ENCODE data around the gene ANKFY1. TPM values are rescaled to one million over a fixed set of nuclear protein-coding genes. Genes with fewer than 3 reads are reported as not detected.

Gene ANKFY1
- total RNA-seq, 1 donor, result 44.9 TPM

DNA sequence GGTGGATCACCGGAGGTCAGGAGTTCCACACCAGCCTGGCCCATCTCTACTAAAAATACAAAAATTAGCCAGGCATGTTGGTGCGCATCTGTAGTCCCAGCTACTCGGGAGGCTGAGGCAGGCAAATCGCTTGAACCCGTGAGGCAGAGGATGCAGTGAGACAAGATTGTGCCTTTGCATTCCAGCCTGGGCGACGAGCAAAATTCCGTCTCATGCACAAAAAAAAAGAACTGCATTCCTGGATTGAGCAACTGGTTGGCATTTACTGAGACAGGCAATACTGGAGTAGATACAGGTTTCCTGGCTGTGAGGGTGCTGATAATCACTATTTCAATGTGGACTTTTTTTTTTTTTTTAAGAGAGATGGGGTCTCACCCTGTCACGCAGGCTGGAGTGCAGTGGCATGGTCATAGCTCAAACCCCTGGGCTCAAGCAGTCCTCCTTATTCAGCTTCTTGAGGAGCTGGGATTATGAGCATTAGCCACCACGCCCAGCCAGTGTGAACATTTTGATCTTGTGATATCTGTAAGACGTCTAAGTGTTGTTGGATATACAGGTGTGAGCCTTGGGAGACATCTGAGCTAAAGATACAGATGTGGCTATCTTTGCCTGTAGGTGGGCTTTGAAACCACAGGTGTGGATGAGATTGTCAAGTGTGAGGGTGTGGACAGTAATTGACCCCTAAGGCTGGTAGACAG lies 115.0 kb downstream of the ANKFY1 start:
- no peaks in the 10 kb centered on the region for H3K9me3 ChIP-seq (ENCODE audit: low read depth, low read length)

DNA sequence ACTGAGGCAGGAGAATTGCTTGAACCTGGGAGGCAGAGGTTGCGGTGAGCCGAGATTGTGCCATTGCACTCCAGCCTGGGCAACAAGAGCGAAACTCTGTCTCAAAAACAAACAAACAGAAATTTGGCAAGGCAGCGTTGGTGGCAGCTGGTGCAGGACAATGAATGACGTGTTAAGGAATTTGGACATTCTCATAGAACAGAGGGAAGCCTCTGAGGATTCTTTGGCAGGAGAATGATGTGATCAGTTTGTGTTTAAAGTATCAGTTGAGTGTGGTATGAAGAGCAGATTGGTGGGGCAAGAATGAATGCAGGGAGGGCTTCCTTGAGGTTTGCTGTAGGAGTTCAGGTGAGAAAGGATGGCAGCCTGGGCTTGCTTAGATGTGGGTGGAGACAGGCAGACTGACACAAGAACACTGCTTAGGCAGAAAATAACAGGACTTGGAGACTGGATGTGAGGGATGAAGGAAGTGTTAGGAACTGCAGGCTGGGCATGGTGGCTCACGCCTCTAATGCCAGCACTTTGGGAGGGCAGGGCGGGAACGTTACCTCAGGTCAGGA lies 115.9 kb downstream of the ANKFY1 start:
- TF ChIP-seq, protein P1, sequence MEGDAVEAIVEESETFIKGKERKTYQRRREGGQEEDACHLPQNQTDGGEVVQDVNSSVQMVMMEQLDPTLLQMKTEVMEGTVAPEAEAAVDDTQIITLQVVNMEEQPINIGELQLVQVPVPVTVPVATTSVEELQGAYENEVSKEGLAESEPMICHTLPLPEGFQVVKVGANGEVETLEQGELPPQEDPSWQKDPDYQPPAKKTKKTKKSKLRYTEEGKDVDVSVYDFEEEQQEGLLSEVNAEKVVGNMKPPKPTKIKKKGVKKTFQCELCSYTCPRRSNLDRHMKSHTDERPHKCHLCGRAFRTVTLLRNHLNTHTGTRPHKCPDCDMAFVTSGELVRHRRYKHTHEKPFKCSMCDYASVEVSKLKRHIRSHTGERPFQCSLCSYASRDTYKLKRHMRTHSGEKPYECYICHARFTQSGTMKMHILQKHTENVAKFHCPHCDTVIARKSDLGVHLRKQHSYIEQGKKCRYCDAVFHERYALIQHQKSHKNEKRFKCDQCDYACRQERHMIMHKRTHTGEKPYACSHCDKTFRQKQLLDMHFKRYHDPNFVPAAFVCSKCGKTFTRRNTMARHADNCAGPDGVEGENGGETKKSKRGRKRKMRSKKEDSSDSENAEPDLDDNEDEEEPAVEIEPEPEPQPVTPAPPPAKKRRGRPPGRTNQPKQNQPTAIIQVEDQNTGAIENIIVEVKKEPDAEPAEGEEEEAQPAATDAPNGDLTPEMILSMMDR (IDR thresholded peaks at IDR 0.05; ENCODE audit: extremely low read depth, low read depth, low read length), result no peak
- DNase-seq (ENCODE audit: insufficient read length, low spot score, missing footprints), result no peak
- H3K27ac ChIP-seq (ENCODE audit: low read depth, low read length), result no peak overlapping the region
- no peak overlapping the region for H2AFZ ChIP-seq (ENCODE audit: low read length)
- no peaks in the 10 kb centered on the region for H3K9me3 ChIP-seq (ENCODE audit: low read depth, low read length)
- no peak overlapping the region for H3K4me2 ChIP-seq (ENCODE audit: insufficient read depth, low read length)
- H3K4me3 ChIP-seq (ENCODE audit: insufficient read depth, low read length), result no peak overlapping the region
- H3K4me1 ChIP-seq (ENCODE audit: insufficient read depth, low read length), result peaks cover 13% of the 10 kb centered on the region
- H3K79me2 ChIP-seq (ENCODE audit: insufficient read depth, low read length), result peaks cover 10% of the 10 kb centered on the region
- no peaks in the 10 kb centered on the region for H4K20me1 ChIP-seq (ENCODE audit: insufficient read depth, low read length)
- no peaks in the 10 kb centered on the region for H3K27me3 ChIP-seq (ENCODE audit: insufficient read depth, low read length)
- no peaks in the 10 kb centered on the region for H3K36me3 ChIP-seq (ENCODE audit: insufficient read depth, low read length)

More for the DNA sequence above, 115.0 kb downstream of the ANKFY1 start:
- Histone ChIP-seq H3K79me2 (ENCODE audit: insufficient read depth, low read length) (peaks cover 10% of the 10 kb centered on the region), H3K36me3 (ENCODE audit: insufficient read depth, low read length) (no peaks in the 10 kb centered on the region), H3K4me3 (ENCODE audit: insufficient read depth, low read length) (no peak overlapping the region), H3K27ac (ENCODE audit: low read depth, low read length) (no peak overlapping the region), H2AFZ (ENCODE audit: low read length) (no peak overlapping the region), H3K27me3 (ENCODE audit: insufficient read depth, low read length) (no peaks in the 10 kb centered on the region), H4K20me1 (ENCODE audit: insufficient read depth, low read length) (no peaks in the 10 kb centered on the region), H3K4me2 (ENCODE audit: insufficient read depth, low read length) (no peak overlapping the region), H3K4me1 (ENCODE audit: insufficient read depth, low read length) (peaks cover 16% of the 10 kb centered on the region)
- TF ChIP-seq, protein P1 (IDR thresholded peaks at IDR 0.05; ENCODE audit: extremely low read depth, low read depth, low read length), result no peak
- no peak for DNase-seq (ENCODE audit: insufficient read length, low spot score, missing footprints)

DNA sequence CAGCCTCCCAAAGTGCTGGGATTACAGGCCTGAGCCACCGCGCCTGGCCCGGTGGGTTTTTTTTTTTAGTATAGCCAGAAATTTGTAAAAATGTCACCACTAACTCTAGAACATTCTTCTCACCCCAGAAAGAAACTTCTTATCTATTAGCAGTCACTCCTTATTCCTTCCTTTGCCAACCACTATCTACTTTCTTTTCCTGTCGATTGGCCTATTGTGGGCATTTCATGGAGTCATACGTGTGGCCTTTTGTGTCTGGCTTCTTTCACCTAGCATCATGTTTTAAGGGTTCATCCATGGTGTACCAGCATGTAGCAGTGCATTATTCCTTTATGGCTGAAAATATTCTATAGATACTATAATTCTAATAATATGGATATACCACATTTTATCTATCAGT lies 117.1 kb downstream of the ANKFY1 start:
- no peak overlapping the region for H3K4me3 ChIP-seq (ENCODE audit: insufficient read depth, low read length)
- H3K4me1 ChIP-seq (ENCODE audit: insufficient read depth, low read length), result peaks cover 10% of the 10 kb centered on the region
- no peaks in the 10 kb centered on the region for H3K27me3 ChIP-seq (ENCODE audit: insufficient read depth, low read length)
- peaks cover 22% of the 10 kb centered on the region for H3K79me2 ChIP-seq (ENCODE audit: insufficient read depth, low read length)
- TF ChIP-seq, protein P1 (IDR thresholded peaks at IDR 0.05; ENCODE audit: extremely low read depth, low read depth, low read length), result no peak
- no peaks in the 10 kb centered on the region for H3K36me3 ChIP-seq (ENCODE audit: insufficient read depth, low read length)
- no peaks in the 10 kb centered on the region for H3K9me3 ChIP-seq (ENCODE audit: low read depth, low read length)
- H4K20me1 ChIP-seq (ENCODE audit: insufficient read depth, low read length), result peaks cover 9% of the 10 kb centered on the region
- DNase-seq (ENCODE audit: insufficient read length, low spot score, missing footprints), result no peak
- no peak overlapping the region for H3K27ac ChIP-seq (ENCODE audit: low read depth, low read length)
- H2AFZ ChIP-seq (ENCODE audit: low read length), result no peak overlapping the region
- H3K4me2 ChIP-seq (ENCODE audit: insufficient read depth, low read length), result no peak overlapping the region

DNA sequence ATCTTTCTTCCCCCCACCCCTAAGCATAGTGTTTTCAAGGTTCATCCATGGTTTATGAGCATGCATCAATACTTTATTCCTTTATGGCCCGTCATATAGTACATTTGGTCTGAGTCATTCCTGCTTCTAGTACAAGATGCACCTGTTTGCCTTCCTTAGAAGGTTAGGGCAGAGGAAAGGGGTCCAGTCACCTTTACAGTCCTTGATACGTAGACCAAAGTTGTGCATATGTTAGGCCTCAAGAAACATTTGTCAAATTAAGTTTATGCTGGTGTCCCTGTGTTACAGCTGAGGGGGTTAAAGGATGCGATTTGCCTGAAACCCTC lies 119.4 kb downstream of the ANKFY1 start:
- peaks cover 44% of the 10 kb centered on the region for H3K79me2 ChIP-seq (ENCODE audit: insufficient read depth, low read length)
- H3K4me3 ChIP-seq (ENCODE audit: insufficient read depth, low read length), result peak overlapping the region; percentile 98
- peak overlapping the region; percentile 97 for H3K4me2 ChIP-seq (ENCODE audit: insufficient read depth, low read length)
- peaks cover 2% of the 10 kb centered on the region for H3K36me3 ChIP-seq (ENCODE audit: insufficient read depth, low read length)
- peak overlapping the region; percentile 98 for H3K27ac ChIP-seq (ENCODE audit: low read depth, low read length)
- H4K20me1 ChIP-seq (ENCODE audit: insufficient read depth, low read length), result peaks cover 27% of the 10 kb centered on the region
- peak overlapping the region; percentile 93 for H2AFZ ChIP-seq (ENCODE audit: low read length)
- peaks cover 18% of the 10 kb centered on the region for H3K4me1 ChIP-seq (ENCODE audit: insufficient read depth, low read length)
- no peaks in the 10 kb centered on the region for H3K27me3 ChIP-seq (ENCODE audit: insufficient read depth, low read length)
- H3K9me3 ChIP-seq (ENCODE audit: low read depth, low read length), result no peaks in the 10 kb centered on the region
- no peak for DNase-seq (ENCODE audit: insufficient read length, low spot score, missing footprints)
- TF ChIP-seq, protein P1 (IDR thresholded peaks at IDR 0.05; ENCODE audit: extremely low read depth, low read depth, low read length), result no peak

Data from osteoblast (primary cell).